ENCODE results near the gene ANO3. TPM values are rescaled to one million over a fixed set of nuclear protein-coding genes. Genes with fewer than 3 reads are reported as not detected.

Gene ANO3
- total and polyA plus RNA-seq, 2 of the 4 experiments (the other 2 are of a cell fraction): 0.02 to 0.18 TPM

- no peak overlapping the region for H4K91ac ChIP-seq (ENCODE audit: insufficient read depth, low read depth, low read length)
- no peak overlapping the region for H3K4ac ChIP-seq (ENCODE audit: low read depth, low read length)
- no peak overlapping the region for H2AK9ac ChIP-seq (replicated peaks; ENCODE audit: low read depth, low read length, poor library complexity)
- TF ChIP-seq POLR2A (IDR thresholded peaks at IDR 0.05; ENCODE audit: low read depth, low read length) (no peak), USF2 (IDR thresholded peaks at IDR 0.05; ENCODE audit: low read depth, low read length) (no peak), CEBPB (IDR thresholded peaks at IDR 0.05; ENCODE audit: low read depth, low read length) (no peak), CHD1 (IDR thresholded peaks at IDR 0.05; ENCODE audit: low read depth, low read length) (no peak), BHLHE40 (IDR thresholded peaks at IDR 0.05; ENCODE audit: low read depth, low read length) (no peak), MXI1 (IDR thresholded peaks at IDR 0.05; ENCODE audit: borderline replicate concordance, low read depth, low read length) (no peak), MAFK (IDR thresholded peaks at IDR 0.05; ENCODE audit: low read depth, low read length) (no peak), RAD21 (IDR thresholded peaks at IDR 0.05; ENCODE audit: low read length) (no peak), SMC3 (IDR thresholded peaks at IDR 0.05; ENCODE audit: low read depth, low read length) (no peak), RCOR1 (IDR thresholded peaks at IDR 0.05; ENCODE audit: insufficient replicate concordance, low read length) (no peak), RFX5 (IDR thresholded peaks at IDR 0.05; ENCODE audit: low read depth, low read length) (no peak)
- TF ChIP-seq, protein P1, sequence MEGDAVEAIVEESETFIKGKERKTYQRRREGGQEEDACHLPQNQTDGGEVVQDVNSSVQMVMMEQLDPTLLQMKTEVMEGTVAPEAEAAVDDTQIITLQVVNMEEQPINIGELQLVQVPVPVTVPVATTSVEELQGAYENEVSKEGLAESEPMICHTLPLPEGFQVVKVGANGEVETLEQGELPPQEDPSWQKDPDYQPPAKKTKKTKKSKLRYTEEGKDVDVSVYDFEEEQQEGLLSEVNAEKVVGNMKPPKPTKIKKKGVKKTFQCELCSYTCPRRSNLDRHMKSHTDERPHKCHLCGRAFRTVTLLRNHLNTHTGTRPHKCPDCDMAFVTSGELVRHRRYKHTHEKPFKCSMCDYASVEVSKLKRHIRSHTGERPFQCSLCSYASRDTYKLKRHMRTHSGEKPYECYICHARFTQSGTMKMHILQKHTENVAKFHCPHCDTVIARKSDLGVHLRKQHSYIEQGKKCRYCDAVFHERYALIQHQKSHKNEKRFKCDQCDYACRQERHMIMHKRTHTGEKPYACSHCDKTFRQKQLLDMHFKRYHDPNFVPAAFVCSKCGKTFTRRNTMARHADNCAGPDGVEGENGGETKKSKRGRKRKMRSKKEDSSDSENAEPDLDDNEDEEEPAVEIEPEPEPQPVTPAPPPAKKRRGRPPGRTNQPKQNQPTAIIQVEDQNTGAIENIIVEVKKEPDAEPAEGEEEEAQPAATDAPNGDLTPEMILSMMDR (conservative IDR thresholded peaks at IDR 0.05; ENCODE audit: low read depth, low read length): no peak
- H3K4me2 ChIP-seq (ENCODE audit: low read depth, low read length): no peak overlapping the region
- no peak overlapping the region for H3K14ac ChIP-seq (replicated peaks; ENCODE audit: low read depth, low read length)
- H3K9ac ChIP-seq (ENCODE audit: low read depth, low read length): no peak overlapping the region
- H4K20me1 ChIP-seq (ENCODE audit: insufficient read depth, low read length): no peaks in the 10 kb centered on the region
- 80% methylated on average over 2 of the region's 5 CpGs; no CpG with 5 or more reads in 1 of the 2 experiments for WGBS, 2 experiments (ENCODE audit: extremely low coverage in 2 of 2, insufficient read length in 1 of 2)
- DNase-seq: no peak
- no peak overlapping the region for H4K5ac ChIP-seq (ENCODE audit: low read depth, low read length)
- H3K9me1 ChIP-seq (ENCODE audit: insufficient read depth, low read length): no peaks in the 10 kb centered on the region
- ATAC-seq (ENCODE audit: low read depth): no peak
- CTCF ChIA-PET: no interaction called here
- no peak overlapping the region for H2BK15ac ChIP-seq (ENCODE audit: low read depth, low read length)
- dilution Hi-C loops (cut with HindIII; ENCODE audit: low sequenced_read_pairs, unreplicated experiment) (no loop called here), in situ Hi-C loops (cut with MboI; ENCODE audit: low sequenced_read_pairs) (no loop called here), intact Hi-C loops (cut with micrococcal nuclease) (no loop called here)
- POLR2A ChIA-PET (ENCODE audit: unreplicated experiment): no interaction called here
- no peak overlapping the region for H3K4me3 ChIP-seq (ENCODE audit: insufficient read depth, low read depth, low read length)
- H3K27me3 ChIP-seq (ENCODE audit: control insufficient read depth, insufficient read depth, low read length): no peaks in the 10 kb centered on the region
- H3K36me3 ChIP-seq (ENCODE audit: control insufficient read depth, insufficient read depth, low read length): no peaks in the 10 kb centered on the region
- H2BK20ac ChIP-seq (ENCODE audit: low read depth, low read length): no peak overlapping the region
- no peak overlapping the region for H3K27ac ChIP-seq (ENCODE audit: insufficient read depth, low read length)
- H2AFZ ChIP-seq (replicated peaks; ENCODE audit: low read length, poor library complexity): no peak overlapping the region
- H2BK5ac ChIP-seq (ENCODE audit: low read depth, low read length, poor library complexity, severe bottlenecking): no peak overlapping the region
- no peak overlapping the region for H3K18ac ChIP-seq (ENCODE audit: low read depth, low read length)
- no peaks in the 10 kb centered on the region for H3K9me3 ChIP-seq (ENCODE audit: control insufficient read depth, insufficient read depth, low read length)
- no peak overlapping the region for H2AK5ac ChIP-seq (ENCODE audit: low read depth, low read length)
- H3K56ac ChIP-seq (ENCODE audit: extremely low read depth, insufficient read depth, low read length): no peak overlapping the region
- H4K8ac ChIP-seq (ENCODE audit: low read depth in 2 of 2, low read length in 2 of 2): no peak overlapping the region
- no peaks in the 10 kb centered on the region for H3K4me1 ChIP-seq (ENCODE audit: control insufficient read depth, insufficient read depth, low read length)
- H3K79me1 ChIP-seq (ENCODE audit: low read depth in 1 of 2, low read length in 2 of 2): no peaks in the 10 kb centered on the region
- no peak overlapping the region for H3K23ac ChIP-seq (ENCODE audit: low read depth, low read length)
- H2BK120ac ChIP-seq (ENCODE audit: low read depth, low read length): no peak overlapping the region
- BruUV-seq (replicated peaks): no TSS peak
Measured at GRCh38 chr11:26575946-26576345, 244.0 kb downstream of the ANO3 start.
